ENCODE data around the gene AOPEP.

The AOPEP gene

GRCh38 chr9:95074632-95075031 lies 348.1 kb downstream of the AOPEP start:
- DNase-seq: peak; percentile 22

GRCh38 chr9:95075700-95076099 lies 349.2 kb downstream of the AOPEP start:
- DNase-seq: peak; percentile 12

GRCh38 chr9:95076696-95077052 lies 350.2 kb downstream of the AOPEP start:
- DNase-seq: no peak

GRCh38 chr9:95077053-95077765 lies 350.7 kb downstream of the AOPEP start:
- peak; percentile 32 for DNase-seq

GRCh38 chr9:95077766-95078370 lies 351.4 kb downstream of the AOPEP start:
- peak; percentile 15 for DNase-seq

- peak; percentile 39 for DNase-seq
Observed at GRCh38 chr9:95078511-95078910, 352.0 kb downstream of the AOPEP start.

GRCh38 chr9:95078939-95079338 lies 352.4 kb downstream of the AOPEP start:
- peak; percentile 28 for DNase-seq

GRCh38 chr9:95079461-95079860 lies 353.0 kb downstream of the AOPEP start:
- DNase-seq: no peak

GRCh38 chr9:95080961-95081647 lies 354.6 kb downstream of the AOPEP start:
- no peak for DNase-seq

- DNase-seq: no peak
Observed at GRCh38 chr9:95081998-95082397, 355.5 kb downstream of the AOPEP start.

- no peak for DNase-seq
Observed at GRCh38 chr9:95082401-95083084, 356.0 kb downstream of the AOPEP start.

GRCh38 chr9:95083086-95083768 lies 356.7 kb downstream of the AOPEP start:
- DNase-seq: no peak

- DNase-seq: no peak
Observed at GRCh38 chr9:95084254-95084934, 357.9 kb downstream of the AOPEP start.

GRCh38 chr9:95085036-95085770 lies 358.7 kb downstream of the AOPEP start:
- no peak for DNase-seq

GRCh38 chr9:95085861-95086563 lies 359.5 kb downstream of the AOPEP start:
- DNase-seq: no peak

GRCh38 chr9:95086564-95086955 lies 360.1 kb downstream of the AOPEP start:
- no peak for DNase-seq

- no peak for DNase-seq
Observed at GRCh38 chr9:95087659-95088242, 361.3 kb downstream of the AOPEP start.

- DNase-seq: no peak
Observed at GRCh38 chr9:95088421-95089161, 362.1 kb downstream of the AOPEP start.

- no peak for DNase-seq
Observed at GRCh38 chr9:95089257-95090022, 362.9 kb downstream of the AOPEP start.

All from activated CD8-positive, alpha-beta memory T cell treated with anti-CD3 and anti-CD28 coated beads, Interleukin-2, amount 50 U/mL, for 48 hours (primary cell).